Measurements from ENCODE around the gene ABCA2. TPM values are rescaled to one million over a fixed set of nuclear protein-coding genes. Genes with fewer than 3 reads are reported as not detected.

The ABCA2 gene
- total and polyA plus RNA-seq, 9 of the 15 experiments (the other 6 are each of a cell fraction or from before 2014, with no cell fraction given): 0.69 to 16.3 (median 6.1) TPM; not detected in 2

Other genes with a start within 250 kb of the ABCA2 start
Only the 7 nearest of the 38 such genes appear.
- 0.08 TPM in 1 of 2 replicates, not detected in the other for gene LCNL1, start 45.2 kb downstream of the ABCA2 start, total RNA-seq (2014; rRNA removed)
- gene LCNL1, start 45.2 kb downstream of the ABCA2 start, total RNA-seq (2014; rRNA removed; fragmentation: Illumina TruSeq; extraction: Trizol): 0.04 and 0.10 TPM in 2 replicates
- not detected in 2 replicates for gene LCNL1, start 45.2 kb downstream of the ABCA2 start, total RNA-seq (2015; rRNA removed; fragmentation: Illumina TruSeq; extraction: Trizol)
- gene LCNL1, start 45.2 kb downstream of the ABCA2 start, total RNA-seq (2021): 0.11 and 0.16 TPM in 2 replicates
- gene LCNL1, start 45.2 kb downstream of the ABCA2 start, polyA plus RNA-seq (2011; rRNA removed): 0.04 and 0.14 TPM in 2 replicates
- 0.04 TPM in 1 of 2 replicates, not detected in the other for gene LCNL1, start 45.2 kb downstream of the ABCA2 start, polyA plus RNA-seq (2014; fragmentation: Illumina TruSeq; extraction: Trizol)
- gene LCNL1, start 45.2 kb downstream of the ABCA2 start, polyA plus RNA-seq (2014; fragmentation: Nextera tagmentation; extraction: Ambion mirVana): not detected
- gene LCNL1, start 45.2 kb downstream of the ABCA2 start, polyA plus RNA-seq (2014; rRNA removed): 0.11 and 0.12 TPM in 2 replicates
- gene PAXX, start 35.8 kb downstream of the ABCA2 start, total RNA-seq (2014; rRNA removed): 147 and 175 TPM in 2 replicates
- gene PAXX, start 35.8 kb downstream of the ABCA2 start, total RNA-seq (2014; rRNA removed; fragmentation: Illumina TruSeq; extraction: Trizol): 13.6 and 20.4 TPM in 2 replicates
- 59.9 and 63.7 TPM in 2 replicates for gene PAXX, start 35.8 kb downstream of the ABCA2 start, total RNA-seq (2015; rRNA removed; fragmentation: Illumina TruSeq; extraction: Trizol)
- gene PAXX, start 35.8 kb downstream of the ABCA2 start, total RNA-seq (2021): 136 and 140 TPM in 2 replicates
- gene PAXX, start 35.8 kb downstream of the ABCA2 start, polyA plus RNA-seq (2011; rRNA removed): 38.5 and 41.3 TPM in 2 replicates
- 23.3 and 45.8 TPM in 2 replicates for gene PAXX, start 35.8 kb downstream of the ABCA2 start, polyA plus RNA-seq (2014; fragmentation: Illumina TruSeq; extraction: Trizol)
- 1 to 10 TPM; 1.2 to 6.2 TPM for gene PAXX, start 35.8 kb downstream of the ABCA2 start, polyA plus RNA-seq (2014; fragmentation: Nextera tagmentation; extraction: Ambion mirVana)
- 175 and 182 TPM in 2 replicates for gene PAXX, start 35.8 kb downstream of the ABCA2 start, polyA plus RNA-seq (2014; rRNA removed)
- gene CLIC3, start 31.7 kb downstream of the ABCA2 start, total RNA-seq (2014; rRNA removed): not detected in 2 replicates
- not detected in 2 replicates for gene CLIC3, start 31.7 kb downstream of the ABCA2 start, total RNA-seq (2014; rRNA removed; fragmentation: Illumina TruSeq; extraction: Trizol)
- not detected in 2 replicates for gene CLIC3, start 31.7 kb downstream of the ABCA2 start, total RNA-seq (2015; rRNA removed; fragmentation: Illumina TruSeq; extraction: Trizol)
- gene CLIC3, start 31.7 kb downstream of the ABCA2 start, total RNA-seq (2021): 0.18 and 0.29 TPM in 2 replicates
- gene CLIC3, start 31.7 kb downstream of the ABCA2 start, polyA plus RNA-seq (2011; rRNA removed): 0.07 TPM in 1 of 2 replicates, not detected in the other
- gene CLIC3, start 31.7 kb downstream of the ABCA2 start, polyA plus RNA-seq (2014; fragmentation: Illumina TruSeq; extraction: Trizol): not detected in 2 replicates
- not detected for gene CLIC3, start 31.7 kb downstream of the ABCA2 start, polyA plus RNA-seq (2014; fragmentation: Nextera tagmentation; extraction: Ambion mirVana)
- 0.27 TPM in 1 of 2 replicates, not detected in the other for gene CLIC3, start 31.7 kb downstream of the ABCA2 start, polyA plus RNA-seq (2014; rRNA removed)
- not detected in 2 replicates for gene FUT7, start 3.9 kb upstream of the ABCA2 start, total RNA-seq (2014; rRNA removed)
- not detected in 2 replicates for gene FUT7, start 3.9 kb upstream of the ABCA2 start, total RNA-seq (2014; rRNA removed; fragmentation: Illumina TruSeq; extraction: Trizol)
- not detected in 2 replicates for gene FUT7, start 3.9 kb upstream of the ABCA2 start, total RNA-seq (2015; rRNA removed; fragmentation: Illumina TruSeq; extraction: Trizol)
- not detected in 2 replicates for gene FUT7, start 3.9 kb upstream of the ABCA2 start, total RNA-seq (2021)
- not detected in 2 replicates for gene FUT7, start 3.9 kb upstream of the ABCA2 start, polyA plus RNA-seq (2011; rRNA removed)
- gene FUT7, start 3.9 kb upstream of the ABCA2 start, polyA plus RNA-seq (2014; fragmentation: Illumina TruSeq; extraction: Trizol): not detected in 2 replicates
- gene FUT7, start 3.9 kb upstream of the ABCA2 start, polyA plus RNA-seq (2014; fragmentation: Nextera tagmentation; extraction: Ambion mirVana): not detected
- gene FUT7, start 3.9 kb upstream of the ABCA2 start, polyA plus RNA-seq (2014; rRNA removed): not detected in 2 replicates
- gene NPDC1, start 17.9 kb upstream of the ABCA2 start, total RNA-seq (2014; rRNA removed): 0.09 and 0.90 TPM in 2 replicates
- gene NPDC1, start 17.9 kb upstream of the ABCA2 start, total RNA-seq (2014; rRNA removed; fragmentation: Illumina TruSeq; extraction: Trizol): not detected in 2 replicates
- gene NPDC1, start 17.9 kb upstream of the ABCA2 start, total RNA-seq (2015; rRNA removed; fragmentation: Illumina TruSeq; extraction: Trizol): 0.22 TPM in 1 of 2 replicates, not detected in the other
- 1.5 and 2.1 TPM in 2 replicates for gene NPDC1, start 17.9 kb upstream of the ABCA2 start, total RNA-seq (2021)
- 1.3 and 3.9 TPM in 2 replicates for gene NPDC1, start 17.9 kb upstream of the ABCA2 start, polyA plus RNA-seq (2011; rRNA removed)
- gene NPDC1, start 17.9 kb upstream of the ABCA2 start, polyA plus RNA-seq (2014; fragmentation: Illumina TruSeq; extraction: Trizol): 0.06 and 0.21 TPM in 2 replicates
- gene NPDC1, start 17.9 kb upstream of the ABCA2 start, polyA plus RNA-seq (2014; fragmentation: Nextera tagmentation; extraction: Ambion mirVana): not detected
- 0.85 and 2.4 TPM in 2 replicates for gene NPDC1, start 17.9 kb upstream of the ABCA2 start, polyA plus RNA-seq (2014; rRNA removed)
- 0.12 and 0.14 TPM in 2 replicates for gene ENTPD2, start 25.8 kb upstream of the ABCA2 start, total RNA-seq (2014; rRNA removed)
- not detected in 2 replicates for gene ENTPD2, start 25.8 kb upstream of the ABCA2 start, total RNA-seq (2014; rRNA removed; fragmentation: Illumina TruSeq; extraction: Trizol)
- gene ENTPD2, start 25.8 kb upstream of the ABCA2 start, total RNA-seq (2015; rRNA removed; fragmentation: Illumina TruSeq; extraction: Trizol): not detected in 2 replicates
- gene ENTPD2, start 25.8 kb upstream of the ABCA2 start, total RNA-seq (2021): 0.60 and 0.85 TPM in 2 replicates
- gene ENTPD2, start 25.8 kb upstream of the ABCA2 start, polyA plus RNA-seq (2011; rRNA removed): 0.11 and 0.51 TPM in 2 replicates
- gene ENTPD2, start 25.8 kb upstream of the ABCA2 start, polyA plus RNA-seq (2014; fragmentation: Illumina TruSeq; extraction: Trizol): 0.17 and 0.21 TPM in 2 replicates
- gene ENTPD2, start 25.8 kb upstream of the ABCA2 start, polyA plus RNA-seq (2014; fragmentation: Nextera tagmentation; extraction: Ambion mirVana): under 1 TPM in 1 of 2 experiments, not detected in 1; 0.04 TPM
- gene ENTPD2, start 25.8 kb upstream of the ABCA2 start, polyA plus RNA-seq (2014; rRNA removed): 0.22 TPM in 1 of 2 replicates, not detected in the other
- gene SAPCD2, start 42.3 kb upstream of the ABCA2 start, total RNA-seq (2014; rRNA removed): 91.8 and 115 TPM in 2 replicates
- gene SAPCD2, start 42.3 kb upstream of the ABCA2 start, total RNA-seq (2014; rRNA removed; fragmentation: Illumina TruSeq; extraction: Trizol): 13.1 and 15.8 TPM in 2 replicates
- gene SAPCD2, start 42.3 kb upstream of the ABCA2 start, total RNA-seq (2015; rRNA removed; fragmentation: Illumina TruSeq; extraction: Trizol): 40.8 and 42.4 TPM in 2 replicates
- 72.1 and 78.8 TPM in 2 replicates for gene SAPCD2, start 42.3 kb upstream of the ABCA2 start, total RNA-seq (2021)
- 18.8 and 24.2 TPM in 2 replicates for gene SAPCD2, start 42.3 kb upstream of the ABCA2 start, polyA plus RNA-seq (2011; rRNA removed)
- 18.3 and 41.2 TPM in 2 replicates for gene SAPCD2, start 42.3 kb upstream of the ABCA2 start, polyA plus RNA-seq (2014; fragmentation: Illumina TruSeq; extraction: Trizol)
- gene SAPCD2, start 42.3 kb upstream of the ABCA2 start, polyA plus RNA-seq (2014; fragmentation: Nextera tagmentation; extraction: Ambion mirVana): 1 to 10 TPM; 3.4 to 3.7 TPM
- gene SAPCD2, start 42.3 kb upstream of the ABCA2 start, polyA plus RNA-seq (2014; rRNA removed): 56.5 and 67.8 TPM in 2 replicates